HG03565 (cell line): ENCODE results near the gene MTCH1.
"Not testable (repeated sequence)": the region's sequence is repeated elsewhere in the genome, so short reads cannot be mapped to it uniquely, and the experiment has no call there.

Experiments
- ATAC-seq: cut with Tn5 transposase; IDR thresholded peaks from one replicate; pipeline ENCODE4 v1.9.1; 2021; ENCODE audit warnings: mild to moderate bottlenecking, moderate library complexity; ENCODE audit not compliant: unreplicated experiment

Gene MTCH1

GRCh38 chr6:36997811-36998722 is 12.1 kb upstream of the MTCH1 start:
- ATAC-seq: no peak

GRCh38 chr6:36990401-36990800 is 4.4 kb upstream of the MTCH1 start:
- not testable (repeated sequence) for ATAC-seq

GRCh38 chr6:36989264-36989663 is 3.3 kb upstream of the MTCH1 start:
- ATAC-seq: no peak

GRCh38 chr6:36986704-36987047 is 680 bp upstream of the MTCH1 start:
- ATAC-seq: no peak

GRCh38 chr6:36985417-36985807 is 584 bp downstream of the MTCH1 start:
- no peak for ATAC-seq

GRCh38 chr6:36984581-36985416 is 1.2 kb downstream of the MTCH1 start:
- ATAC-seq: no peak

GRCh38 chr6:36983538-36983937 is 2.5 kb downstream of the MTCH1 start:
- no peak for ATAC-seq

- ATAC-seq: no peak
These were observed 4.9 kb downstream of the MTCH1 start for GRCh38 chr6:36980876-36981619.

GRCh38 chr6:36980129-36980528 is 5.9 kb downstream of the MTCH1 start:
- ATAC-seq: no peak

GRCh38 chr6:36979347-36979742 is 6.7 kb downstream of the MTCH1 start:
- no peak for ATAC-seq

- ATAC-seq: no peak
These were observed 7.3 kb downstream of the MTCH1 start for GRCh38 chr6:36978421-36979346.

- no peak for ATAC-seq
These were observed 8.5 kb downstream of the MTCH1 start for GRCh38 chr6:36977470-36977941.

- no peak for ATAC-seq
These were observed 9.1 kb downstream of the MTCH1 start for GRCh38 chr6:36976931-36977330.

GRCh38 chr6:36976509-36976908 is 9.5 kb downstream of the MTCH1 start:
- no peak for ATAC-seq

- no peak for ATAC-seq
These were observed 10.1 kb downstream of the MTCH1 start for GRCh38 chr6:36976007-36976264.

- ATAC-seq: no peak
These were observed 10.6 kb downstream of the MTCH1 start for GRCh38 chr6:36975231-36976006.

- no peak for ATAC-seq
These were observed 12.3 kb downstream of the MTCH1 start for GRCh38 chr6:36973647-36974046.

GRCh38 chr6:36973190-36973589 is 12.8 kb downstream of the MTCH1 start:
- no peak for ATAC-seq

- no peak for ATAC-seq
These were observed 13.9 kb downstream of the MTCH1 start for GRCh38 chr6:36971921-36972673.
